K562 (cell line): Measurements from ENCODE around the gene PRXL2B. TPM values are rescaled to one million over a fixed set of nuclear protein-coding genes. Genes with fewer than 3 reads are reported as not detected.
A peak's percentile ranks its signal among the peaks of the same experiment; 100 is the strongest.

Experiments used
- ADNP ChIP-seq: fragments of 200-800 bp; sonication (Bioruptor generic); IDR thresholded peaks from 2 replicates; pipeline ENCODE4 v1.6.1; 2016; ENCODE audit warnings: missing genetic modification characterization, missing compliant biosample characterization
- ATF2 ChIP-seq: sonication (generic); formaldehyde crosslinking; IDR thresholded peaks from 2 replicates; pipeline ENCODE4 v1.8.1; 2022; ENCODE audit warnings: missing genetic modification reagents
- HNRNPLL ChIP-seq: fragments of 200-400 bp; formaldehyde crosslinking; IDR thresholded peaks from 2 replicates; pipeline ENCODE4 v1.6.1; 2017; ENCODE audit warnings: low read length, low read depth, mild to moderate bottlenecking; ENCODE audit not compliant: poor library complexity, severe bottlenecking
- PHF8 ChIP-seq: fragments of 200-600 bp; sonication (generic); IDR thresholded peaks from 2 replicates; pipeline ENCODE4 v1.6.1; 2012; ENCODE audit warnings: mixed run types, mild to moderate bottlenecking, inconsistent platforms, low read length, moderate library complexity, borderline replicate concordance
- ZNF23 ChIP-seq: fragments of 250-450 bp; sonication (Bioruptor Pico); IDR thresholded peaks from 2 replicates; pipeline ENCODE4 v1.4.0; 2020; ENCODE audit warnings: mild to moderate bottlenecking
- ZNF830 ChIP-seq: fragments of 250-450 bp; sonication (Bioruptor Pico); IDR thresholded peaks from 2 replicates; pipeline ENCODE4 v1.5.0; 2021; ENCODE audit warnings: mild to moderate bottlenecking
- ZZZ3 ChIP-seq: fragments of 450-650 bp; IDR thresholded peaks from 2 replicates; pipeline ENCODE4 v1.6.1; 2016; ENCODE audit warnings: antibody characterized with exemption, mild to moderate bottlenecking, moderate library complexity
- polyA plus RNA-seq, 8 experiments: library from polyadenylated mRNA; depleted of rRNA in 4 of 8; stranded (reverse) in 5 of 8; unstranded in 3 of 8; fragments of >200 nt; fragmentation: Nextera tagmentation in 2 of 8; fragmentation: Illumina TruSeq in 1 of 8; extraction: Ambion mirVana in 2 of 8; extraction: Trizol in 1 of 8; gene quantifications; 2 replicates each; pipeline versions ENCODE4 v1.2.1 to v1.2.3, GENCODE V29; 2011 to 2014; ENCODE audit warnings: inconsistent platforms in 1 of 8, missing spikeins in 1 of 8
- total RNA-seq, 7 experiments: library from RNA; depleted of rRNA in 6 of 7; stranded (reverse); fragments of >200 nt in 6 of 7; fragmentation: Illumina TruSeq in 2 of 7; extraction: Trizol in 2 of 7; gene quantifications; 2 replicates each; pipeline versions ENCODE4 v1.2.1 to v1.2.3, GENCODE V29; 2011 to 2021; ENCODE audit warnings: low replicate concordance in 1 of 7
- TF ChIP-seq, protein P1 (sequence below), 3 experiments: IDR thresholded peaks in 2 of 3; conservative IDR thresholded peaks in 1 of 3; 2 replicates each; pipeline ENCODE4 v1.5.1; 2011 to 2012; ENCODE audit warnings: low read length in 3 of 3, mild to moderate bottlenecking in 3 of 3, control low read depth in 2 of 3, improper control_type of control experiment in 1 of 3, inconsistent platforms in 1 of 3, low read depth in 1 of 3, mixed read lengths in 1 of 3, moderate library complexity in 1 of 3; ENCODE audit not compliant: insufficient read depth in 2 of 3
- TF ChIP-seq, protein P2 (sequence below): sonication (generic); formaldehyde crosslinking; IDR thresholded peaks from 2 replicates; pipeline ENCODE4 v1.8.1; 2022; ENCODE audit warnings: missing genetic modification reagents
- TF ChIP-seq, protein P3 (sequence below): fragments of 250-450 bp; sonication (Bioruptor Pico); IDR thresholded peaks from 2 replicates; pipeline ENCODE4 v1.5.0; 2021

PRXL2B gene
- total and polyA plus RNA-seq, 9 of the 15 experiments (the other 6 are each of a cell fraction or from before 2014, with no cell fraction given), result 0.99 to 25.3 (median 11.8) TPM

DNA sequence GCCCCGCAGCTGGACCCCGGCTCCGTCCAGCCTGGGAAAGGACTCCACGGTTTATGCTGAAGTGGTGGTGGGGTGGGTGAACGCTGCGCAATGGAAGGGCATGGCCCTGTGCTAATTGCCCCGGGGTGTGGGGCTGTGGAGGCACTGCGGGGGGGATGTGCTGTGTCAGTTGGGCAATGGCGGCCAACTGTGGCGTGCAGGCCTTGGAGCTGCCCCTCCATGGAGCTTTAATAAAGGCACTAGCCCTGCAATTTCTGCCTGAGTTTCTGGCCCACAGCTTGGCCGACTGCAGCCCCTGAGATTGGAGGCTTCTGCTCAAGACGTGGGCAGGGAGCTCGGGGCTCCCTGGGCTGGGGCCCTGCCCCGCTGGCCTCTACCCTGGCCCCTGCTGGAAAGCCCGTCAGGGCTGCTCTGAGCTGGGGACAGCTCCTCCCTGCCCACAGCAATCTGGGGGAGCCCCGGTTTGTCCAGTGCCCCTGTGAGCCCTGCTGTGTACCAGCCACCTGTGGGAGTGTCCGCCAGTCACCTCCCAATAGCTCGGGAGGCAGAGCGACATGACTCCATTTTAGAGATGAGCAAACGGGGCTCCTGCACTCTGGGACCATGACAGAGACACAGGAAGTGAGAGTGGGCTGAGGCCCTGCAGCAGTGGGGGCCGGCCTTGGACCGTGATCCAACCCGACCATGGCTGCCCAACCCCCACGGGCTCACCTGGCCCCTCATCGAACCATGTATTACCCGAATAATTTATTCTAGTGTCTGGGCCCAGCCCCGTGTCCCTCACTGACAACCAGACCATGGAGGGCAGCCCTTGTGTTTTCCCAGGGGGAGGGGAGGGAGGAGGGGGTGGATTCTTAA is 39.1 kb upstream of the PRXL2B start (continued):
- TF ChIP-seq ATF2 (CRISPR knock-in tag) (no peak), HNRNPLL (peak; percentile 20), ADNP (tag) (no peak), ZNF830 (CRISPR knock-in tag) (0 out of 2 replicates have a peak, but pooled peaks have one; percentile 20), PHF8 (peak; percentile 55; the same call in 1 of the 2 replicates), ZNF23 (CRISPR knock-in tag) (no peak), ZZZ3 (no peak)
- TF ChIP-seq, protein P1, sequence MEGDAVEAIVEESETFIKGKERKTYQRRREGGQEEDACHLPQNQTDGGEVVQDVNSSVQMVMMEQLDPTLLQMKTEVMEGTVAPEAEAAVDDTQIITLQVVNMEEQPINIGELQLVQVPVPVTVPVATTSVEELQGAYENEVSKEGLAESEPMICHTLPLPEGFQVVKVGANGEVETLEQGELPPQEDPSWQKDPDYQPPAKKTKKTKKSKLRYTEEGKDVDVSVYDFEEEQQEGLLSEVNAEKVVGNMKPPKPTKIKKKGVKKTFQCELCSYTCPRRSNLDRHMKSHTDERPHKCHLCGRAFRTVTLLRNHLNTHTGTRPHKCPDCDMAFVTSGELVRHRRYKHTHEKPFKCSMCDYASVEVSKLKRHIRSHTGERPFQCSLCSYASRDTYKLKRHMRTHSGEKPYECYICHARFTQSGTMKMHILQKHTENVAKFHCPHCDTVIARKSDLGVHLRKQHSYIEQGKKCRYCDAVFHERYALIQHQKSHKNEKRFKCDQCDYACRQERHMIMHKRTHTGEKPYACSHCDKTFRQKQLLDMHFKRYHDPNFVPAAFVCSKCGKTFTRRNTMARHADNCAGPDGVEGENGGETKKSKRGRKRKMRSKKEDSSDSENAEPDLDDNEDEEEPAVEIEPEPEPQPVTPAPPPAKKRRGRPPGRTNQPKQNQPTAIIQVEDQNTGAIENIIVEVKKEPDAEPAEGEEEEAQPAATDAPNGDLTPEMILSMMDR (IDR thresholded peaks at IDR 0.05 in 2 of 3, conservative IDR thresholded peaks at IDR 0.05 in 1 of 3; ENCODE audit: insufficient read depth in 2 of 3, low read depth in 1 of 3, low read length in 3 of 3), result no peak
- TF ChIP-seq, protein P2, sequence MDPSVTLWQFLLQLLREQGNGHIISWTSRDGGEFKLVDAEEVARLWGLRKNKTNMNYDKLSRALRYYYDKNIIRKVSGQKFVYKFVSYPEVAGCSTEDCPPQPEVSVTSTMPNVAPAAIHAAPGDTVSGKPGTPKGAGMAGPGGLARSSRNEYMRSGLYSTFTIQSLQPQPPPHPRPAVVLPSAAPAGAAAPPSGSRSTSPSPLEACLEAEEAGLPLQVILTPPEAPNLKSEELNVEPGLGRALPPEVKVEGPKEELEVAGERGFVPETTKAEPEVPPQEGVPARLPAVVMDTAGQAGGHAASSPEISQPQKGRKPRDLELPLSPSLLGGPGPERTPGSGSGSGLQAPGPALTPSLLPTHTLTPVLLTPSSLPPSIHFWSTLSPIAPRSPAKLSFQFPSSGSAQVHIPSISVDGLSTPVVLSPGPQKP, result no peak
- TF ChIP-seq, protein P3, sequence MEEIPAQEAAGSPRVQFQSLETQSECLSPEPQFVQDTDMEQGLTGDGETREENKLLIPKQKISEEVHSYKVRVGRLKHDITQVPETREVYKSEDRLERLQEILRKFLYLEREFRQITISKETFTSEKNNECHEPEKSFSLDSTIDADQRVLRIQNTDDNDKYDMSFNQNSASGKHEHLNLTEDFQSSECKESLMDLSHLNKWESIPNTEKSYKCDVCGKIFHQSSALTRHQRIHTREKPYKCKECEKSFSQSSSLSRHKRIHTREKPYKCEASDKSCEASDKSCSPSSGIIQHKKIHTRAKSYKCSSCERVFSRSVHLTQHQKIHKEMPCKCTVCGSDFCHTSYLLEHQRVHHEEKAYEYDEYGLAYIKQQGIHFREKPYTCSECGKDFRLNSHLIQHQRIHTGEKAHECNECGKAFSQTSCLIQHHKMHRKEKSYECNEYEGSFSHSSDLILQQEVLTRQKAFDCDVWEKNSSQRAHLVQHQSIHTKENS (CRISPR knock-in tag), result no peak
